Activated CD8-positive, alpha-beta memory T cell treated with anti-CD3 and anti-CD28 coated beads for 36 hours (primary cell): ENCODE measurements around the gene SLC17A5. TPM values are rescaled to one million over a fixed set of nuclear protein-coding genes. Genes with fewer than 3 reads are reported as not detected.
"Not testable (repeated sequence)": the region's sequence is repeated elsewhere in the genome, so short reads cannot be mapped to it uniquely, and the experiment has no call there.

Source experiments
- CTCF ChIA-PET: fragments of 350-600 bp; sonication (Branson Sonifier 250); formaldehyde crosslinking; loops from one replicate; lab custom pipeline; 2021; ENCODE audit warnings: antibody characterized with exemption; lab: Charles Lee
- POLR2A ChIA-PET: fragments of 350-600 bp; sonication (Branson Sonifier 250); formaldehyde crosslinking; loops from one replicate; lab custom pipeline; 2021; ENCODE audit warnings: antibody characterized with exemption; lab: Charles Lee
- total RNA-seq, 2 experiments: library from RNA; stranded (reverse); gene quantifications; one replicate each; pipeline ENCODE4 v1.2.3, GENCODE V29; 2021

The SLC17A5 gene
- total RNA-seq, 2 experiments from 2014 or later = 5.3 to 6.1 TPM

DNA sequence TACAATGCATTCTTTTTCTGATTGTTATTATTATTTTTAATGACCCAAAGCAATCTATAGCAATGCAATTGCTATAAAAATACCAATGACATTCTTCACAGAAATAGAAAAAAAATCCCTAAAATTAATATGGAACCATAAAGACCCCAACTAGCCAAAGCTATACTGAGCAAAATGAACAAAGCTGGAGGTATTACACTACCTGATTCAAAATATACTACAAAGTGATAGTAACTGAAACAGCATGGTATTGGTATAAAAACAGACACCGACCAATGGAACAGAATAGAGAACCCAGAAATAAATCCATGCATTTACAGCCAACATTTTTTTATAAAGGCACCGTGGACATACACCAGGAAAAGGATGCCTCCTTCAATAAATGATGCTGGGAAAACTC is 72.5 kb downstream of the SLC17A5 start:
- CTCF ChIA-PET = no interaction called here
- POLR2A ChIA-PET = interaction anchor here (1.1 to 2.6 kb wide), 3 partner anchors 61 to 130 kb away, joined by 3 to 37 read pairs (median 6); partner anchors contain the start of genes EEF1A1 and MTO1

DNA sequence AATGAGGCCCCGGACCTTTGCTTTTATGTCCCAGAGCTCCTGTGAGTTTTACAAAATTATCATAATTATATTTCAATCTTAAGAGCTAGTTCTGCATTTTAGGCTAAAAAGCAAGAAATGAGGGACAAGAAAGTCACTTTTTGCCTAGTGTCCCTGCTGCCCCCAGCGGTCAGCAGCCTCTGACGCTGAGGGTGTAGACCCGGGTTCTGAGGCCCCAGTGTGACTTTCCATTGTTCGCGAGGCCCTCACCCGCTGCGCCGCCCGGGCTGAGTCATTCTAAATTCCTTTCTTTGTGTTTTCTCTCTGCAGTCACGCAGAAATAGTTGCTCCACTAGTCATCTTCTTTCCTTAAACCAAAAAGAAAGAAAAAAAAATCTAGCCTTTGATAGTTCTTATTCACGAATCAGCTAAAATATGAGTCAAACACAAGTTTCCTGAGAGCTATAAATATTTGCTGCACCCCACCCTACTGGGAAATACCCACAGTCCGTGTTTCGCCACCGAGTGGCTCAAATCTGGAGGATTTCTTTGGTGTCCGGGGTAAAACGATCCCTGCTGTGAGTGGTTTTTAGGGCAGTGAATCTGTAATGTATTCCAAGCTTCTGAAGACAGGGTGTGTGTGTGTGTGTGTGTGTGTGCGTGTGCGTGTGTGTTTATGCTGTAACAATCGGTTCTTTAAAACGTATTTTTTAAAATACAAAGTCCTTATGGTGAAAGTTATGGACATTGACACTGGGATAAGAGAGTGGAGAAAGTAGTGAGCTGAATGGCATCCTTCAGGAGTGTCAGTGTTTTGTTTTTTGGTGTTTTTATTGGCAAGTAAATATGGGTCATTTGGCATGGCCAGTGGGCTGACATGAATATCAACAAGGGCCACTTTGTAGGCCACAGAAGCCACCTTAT is 73.3 kb downstream of the SLC17A5 start:
- POLR2A ChIA-PET = interaction anchor here (0.6 to 2.6 kb wide), 8 partner anchors 18 to 158 kb away, joined by 3 to 37 read pairs (median 4); partner anchors contain the start of genes EEF1A1 and MTO1

DNA sequence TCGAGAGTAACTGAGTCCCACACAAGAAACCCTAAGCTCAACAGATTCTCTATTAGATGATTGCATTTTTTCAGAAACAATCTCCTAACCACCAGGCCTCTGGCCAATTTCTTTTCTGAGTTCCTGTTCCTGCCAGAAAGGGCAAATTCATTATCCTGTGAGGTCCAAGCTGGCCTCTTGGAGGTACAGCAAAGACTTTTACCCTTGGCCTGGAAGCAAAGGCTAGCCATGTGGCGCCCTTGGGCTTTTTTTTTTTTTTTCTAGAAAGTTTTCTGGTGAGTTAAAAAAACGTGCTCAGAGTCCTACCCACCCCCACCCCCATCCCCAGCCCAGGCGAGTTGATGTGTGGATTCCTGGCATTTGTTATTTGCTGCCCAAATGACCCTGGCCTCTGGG is 73.9 kb downstream of the SLC17A5 start:
- ChIA-PET POLR2A (interaction anchor here (0.5 to 2.6 kb wide), 10 partner anchors 8 to 957 kb away, joined by 3 to 37 read pairs (median 3); partner anchors contain the start of genes EEF1A1, MTO1 and SLC17A5), CTCF (interaction anchor here (0.6 to 1.4 kb wide), 4 partner anchors 28 to 1011 kb away, joined by 3 to 5 read pairs (median 4); no protein-coding TSS in a partner anchor)

More for the DNA sequence above, 73.3 kb downstream of the SLC17A5 start:
- CTCF ChIA-PET = interaction anchor here (0.6 to 1.4 kb wide), 3 partner anchors 27 to 1012 kb away, joined by 3 to 5 read pairs (median 5); no protein-coding TSS in a partner anchor

DNA sequence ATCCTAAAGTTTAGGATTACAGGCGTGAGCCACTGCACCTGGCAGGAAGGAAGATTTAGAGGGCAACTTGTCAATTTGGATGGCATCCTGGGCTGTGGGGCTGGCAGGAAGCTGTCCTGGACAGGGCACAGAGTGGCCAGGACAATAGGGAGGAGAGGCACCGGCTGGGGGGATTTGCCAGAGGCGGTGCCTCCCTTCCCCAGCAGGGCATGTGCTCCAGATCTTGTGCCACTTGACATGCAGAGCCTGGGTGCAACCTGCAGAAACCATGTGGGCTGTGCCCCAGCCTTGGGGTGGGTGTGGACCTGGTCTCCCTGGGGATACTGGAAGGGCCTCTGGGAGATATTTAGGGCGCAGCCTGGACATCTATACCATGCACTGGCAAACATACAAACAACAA is 74.4 kb downstream of the SLC17A5 start:
- CTCF ChIA-PET = interaction anchor here (0.7 kb wide), 1 partner anchor 114 kb away, joined by 3 read pairs; no protein-coding TSS in a partner anchor
- POLR2A ChIA-PET = interaction anchor here (0.5 to 2.6 kb wide), 8 partner anchors 9 to 957 kb away, joined by 3 to 37 read pairs (median 3); partner anchors contain the start of genes EEF1A1 and SLC17A5

DNA sequence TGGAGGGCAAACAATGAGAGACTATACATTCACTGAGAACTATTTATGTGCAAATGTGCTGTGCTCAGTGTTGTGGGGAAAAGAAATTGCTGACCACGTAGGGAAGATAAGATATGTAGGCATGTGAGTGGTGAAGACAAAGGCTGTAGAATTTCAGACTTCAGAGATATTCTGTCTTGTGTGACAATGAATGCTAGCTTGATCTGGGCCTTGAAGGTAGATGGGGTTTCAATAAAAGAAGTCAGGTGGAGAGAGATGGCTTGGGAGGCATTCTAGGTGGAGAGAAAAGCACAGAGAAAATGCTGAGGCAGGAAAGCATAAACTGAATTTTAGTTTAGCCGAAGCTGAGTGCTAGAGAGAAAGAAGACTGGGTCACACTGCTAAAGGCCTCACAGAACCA is 76.1 kb downstream of the SLC17A5 start:
- CTCF ChIA-PET = no interaction called here
- POLR2A ChIA-PET = no interaction called here

DNA sequence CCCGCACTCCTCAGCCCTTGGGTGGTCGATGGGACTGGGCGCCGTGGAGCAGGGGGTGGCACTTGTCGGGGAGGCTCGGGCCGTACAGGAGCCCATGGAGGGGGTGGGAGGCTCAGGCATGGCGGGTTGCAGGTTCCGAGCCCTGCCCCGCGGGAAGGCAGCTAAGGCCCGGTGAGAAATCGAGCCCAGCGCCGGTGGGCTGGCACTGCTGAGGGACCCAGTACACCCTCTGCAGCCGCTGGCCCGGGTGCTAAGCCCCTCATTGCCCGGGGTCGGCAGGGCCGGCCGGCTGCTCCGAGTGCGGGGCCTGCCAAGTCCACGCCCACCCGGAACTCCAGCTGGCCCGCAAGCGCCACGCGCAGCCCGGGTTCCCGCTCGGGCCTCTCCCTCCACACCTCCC is 81.3 kb downstream of the SLC17A5 start:
- POLR2A ChIA-PET = not testable (repeated sequence)

DNA sequence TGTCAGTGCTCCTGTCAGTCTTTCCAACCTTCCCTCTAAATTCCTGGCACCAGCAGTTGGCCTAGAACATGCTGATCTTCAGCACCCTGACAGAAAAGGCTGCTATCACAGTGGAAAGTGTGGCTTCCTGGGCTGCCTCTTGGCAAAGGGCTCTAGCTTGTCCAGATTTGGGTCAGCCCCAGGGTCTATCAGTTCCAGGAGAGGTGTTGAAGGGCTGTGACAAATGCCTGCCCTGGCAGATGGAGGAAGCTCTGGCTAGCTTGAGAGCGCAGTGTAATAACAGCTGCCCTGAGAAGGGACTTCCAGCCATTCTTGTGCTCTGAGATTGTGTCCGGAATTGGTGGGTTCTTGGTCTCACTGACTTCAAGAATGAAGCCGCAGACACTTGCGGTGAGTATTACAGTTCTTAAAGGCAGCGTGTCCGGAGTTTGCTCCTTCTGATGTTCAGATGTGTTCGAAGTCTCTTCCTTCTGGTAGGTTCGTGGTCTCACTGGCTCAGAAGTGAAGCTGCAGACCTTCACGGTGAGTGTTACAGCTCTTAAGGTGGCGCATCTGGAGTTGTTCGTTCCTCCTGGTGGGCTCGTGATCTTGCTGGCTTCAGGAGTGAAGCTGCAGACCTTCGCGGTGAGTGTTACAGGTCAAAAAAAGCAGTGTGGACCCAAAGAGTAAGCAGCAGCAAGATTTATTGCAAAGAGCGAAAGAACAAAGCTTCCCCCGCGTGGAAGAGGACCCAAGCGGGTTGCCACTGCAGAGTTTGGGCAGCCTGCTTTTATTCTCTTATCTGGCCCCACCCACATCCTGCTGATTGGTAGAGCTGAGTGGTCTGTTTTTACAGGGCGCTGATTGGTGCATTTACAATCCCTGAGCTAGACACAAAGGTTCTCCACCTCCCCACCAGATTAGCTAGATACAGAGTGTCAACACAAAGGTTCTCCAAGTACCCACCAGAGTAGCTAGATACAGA is 82.3 kb downstream of the SLC17A5 start:
- CTCF ChIA-PET = not testable (repeated sequence)

More for the DNA sequence above, 81.3 kb downstream of the SLC17A5 start:
- CTCF ChIA-PET = not testable (repeated sequence)

DNA sequence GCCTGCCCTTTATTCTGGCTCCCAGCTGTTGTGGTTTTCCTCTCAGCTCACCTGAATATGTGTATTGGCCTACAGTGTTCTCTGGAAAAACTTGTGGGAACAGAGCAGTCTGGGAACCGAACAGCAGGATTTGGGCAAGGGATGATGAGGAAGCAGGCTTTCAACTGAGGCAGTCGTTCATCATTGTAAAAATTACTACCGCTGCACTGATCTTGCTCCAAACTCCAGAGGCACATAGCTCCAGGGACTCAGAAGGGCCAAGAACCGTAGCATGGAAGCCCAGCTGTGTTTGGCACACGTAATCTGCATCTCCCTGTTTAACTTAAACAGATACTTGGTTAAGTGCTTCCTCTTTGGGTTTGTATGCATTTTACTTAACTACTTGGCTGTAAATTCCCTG is 84.7 kb downstream of the SLC17A5 start:
- ChIA-PET CTCF (no interaction called here), POLR2A (no interaction called here)

More for the DNA sequence above, 82.3 kb downstream of the SLC17A5 start:
- POLR2A ChIA-PET = interaction anchor here (0.5 kb wide), 1 partner anchor 10 kb away, joined by 3 read pairs; no protein-coding TSS in a partner anchor

DNA sequence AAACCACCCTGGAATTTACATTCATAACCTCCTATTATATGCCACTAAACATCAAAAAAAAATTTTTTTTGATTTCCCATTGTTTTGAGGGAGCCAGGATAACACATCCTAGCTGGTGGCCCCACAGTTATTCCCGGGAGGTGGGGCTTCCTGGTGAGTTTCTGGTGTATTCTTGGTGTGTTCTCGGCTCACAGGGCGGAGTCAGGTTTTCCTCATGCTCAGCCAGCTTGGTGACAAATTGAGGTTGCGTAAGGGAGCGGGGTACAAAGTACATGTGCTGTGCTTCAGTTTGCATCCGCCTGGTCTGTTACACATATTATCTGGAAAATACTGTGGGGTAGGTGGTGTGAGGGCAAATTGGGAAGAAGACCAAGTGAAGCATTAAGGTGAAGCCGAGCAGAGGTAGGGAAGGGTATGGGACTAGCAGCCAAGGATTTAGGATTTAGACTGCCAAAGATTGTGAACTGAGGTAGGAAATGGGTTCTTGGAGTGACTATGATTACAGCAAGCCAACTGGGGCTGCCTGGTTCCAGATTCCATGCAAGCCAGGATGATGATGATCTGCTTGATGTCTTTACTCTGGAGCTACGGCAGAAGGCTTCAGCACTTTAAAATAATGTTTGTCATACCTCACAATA is 86.7 kb downstream of the SLC17A5 start:
- CTCF ChIA-PET = no interaction called here
- POLR2A ChIA-PET = interaction anchor here (0.7 kb wide), 1 partner anchor 13 kb away, joined by 3 read pairs; no protein-coding TSS in a partner anchor

DNA sequence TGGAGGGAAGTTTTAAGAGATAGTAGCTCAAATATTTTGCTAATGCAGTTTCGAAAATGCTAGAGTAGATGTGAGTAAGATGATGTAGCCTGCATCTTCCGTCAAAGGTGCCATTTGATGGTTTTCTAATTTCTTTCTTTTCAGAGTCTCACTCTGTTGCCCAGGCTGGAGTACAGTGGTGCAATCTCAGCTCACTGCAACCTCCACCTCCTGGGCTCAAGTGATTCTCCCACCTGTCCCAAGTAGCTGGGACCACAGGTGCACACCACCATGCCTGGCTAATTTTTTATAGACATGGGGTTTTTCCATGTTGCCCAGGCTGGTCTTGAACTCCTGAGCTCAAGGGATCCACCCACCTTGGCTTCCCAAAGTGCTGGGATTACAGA is 87.3 kb downstream of the SLC17A5 start:
- CTCF ChIA-PET, POLR2A ChIA-PET: not testable (repeated sequence)

DNA sequence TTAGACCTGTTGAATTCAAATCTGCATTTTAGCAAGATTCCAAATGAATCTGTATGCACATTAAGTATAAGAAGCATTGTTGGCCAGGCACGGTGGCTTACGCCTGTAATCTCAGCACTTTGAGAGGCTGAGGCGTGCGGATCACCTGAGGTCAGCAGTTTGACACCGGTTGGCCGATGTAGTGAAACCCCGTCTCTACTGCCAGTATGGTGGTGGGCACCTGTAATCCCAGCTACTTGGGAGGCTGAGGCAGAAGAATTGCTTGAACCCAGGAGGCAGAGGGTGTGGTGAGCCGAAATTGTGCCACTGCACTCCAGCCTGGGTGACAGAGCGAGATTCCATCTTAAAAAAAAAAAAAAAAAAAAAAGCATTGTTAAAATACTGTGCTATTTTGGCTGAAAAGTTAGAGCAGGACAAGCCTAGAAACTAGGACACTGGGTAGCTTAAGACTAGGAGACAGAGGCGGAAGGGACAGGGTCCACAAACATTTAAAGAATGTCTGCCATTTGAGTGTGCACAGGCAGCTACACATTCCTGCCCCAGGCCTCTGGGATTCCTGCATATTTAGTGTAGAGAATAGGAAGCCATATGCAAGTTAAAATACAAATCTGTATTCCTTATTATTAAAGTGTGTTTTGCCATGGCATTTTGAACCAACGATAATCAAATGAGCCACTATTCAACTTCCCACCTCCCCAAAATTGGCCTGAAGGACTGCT is 87.9 kb downstream of the SLC17A5 start:
- CTCF ChIA-PET = no interaction called here
- POLR2A ChIA-PET = no interaction called here

DNA sequence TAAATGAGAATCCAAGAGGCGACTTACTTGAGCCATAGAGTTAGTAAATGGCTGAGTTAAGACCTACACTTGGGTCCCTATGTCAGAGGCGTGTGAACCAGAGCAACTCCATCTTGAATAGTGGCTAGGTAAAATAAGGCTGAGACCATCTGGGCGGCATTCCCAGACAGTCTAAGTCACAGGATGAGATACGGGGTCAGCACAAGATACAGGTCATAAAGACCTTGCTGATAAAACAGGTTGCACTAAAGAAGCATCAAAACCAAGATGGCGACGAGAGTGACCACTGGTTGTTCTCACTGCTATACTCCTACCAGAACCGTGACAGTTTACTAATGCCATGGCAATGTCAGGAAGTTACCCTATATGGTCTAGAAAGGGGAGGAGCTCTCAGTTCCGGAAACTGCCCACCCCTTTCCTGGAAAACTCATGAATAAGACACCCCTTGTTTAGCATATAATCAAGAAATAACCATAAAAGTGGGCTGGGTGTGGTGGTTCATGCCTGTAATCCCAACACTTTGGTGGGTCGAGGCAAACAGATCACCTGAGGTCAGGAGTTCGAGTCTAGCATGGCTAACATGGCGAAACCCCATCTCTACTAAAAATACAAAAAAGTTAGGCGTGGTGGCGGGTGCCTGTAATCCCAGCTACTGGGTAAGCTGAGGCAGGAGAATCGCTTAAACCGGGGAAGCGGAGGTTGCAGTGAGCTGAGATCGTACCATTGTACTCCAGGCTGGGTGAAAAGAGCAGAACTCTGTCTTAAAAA is 89.0 kb downstream of the SLC17A5 start:
- POLR2A ChIA-PET = no interaction called here
- CTCF ChIA-PET = no interaction called here

DNA sequence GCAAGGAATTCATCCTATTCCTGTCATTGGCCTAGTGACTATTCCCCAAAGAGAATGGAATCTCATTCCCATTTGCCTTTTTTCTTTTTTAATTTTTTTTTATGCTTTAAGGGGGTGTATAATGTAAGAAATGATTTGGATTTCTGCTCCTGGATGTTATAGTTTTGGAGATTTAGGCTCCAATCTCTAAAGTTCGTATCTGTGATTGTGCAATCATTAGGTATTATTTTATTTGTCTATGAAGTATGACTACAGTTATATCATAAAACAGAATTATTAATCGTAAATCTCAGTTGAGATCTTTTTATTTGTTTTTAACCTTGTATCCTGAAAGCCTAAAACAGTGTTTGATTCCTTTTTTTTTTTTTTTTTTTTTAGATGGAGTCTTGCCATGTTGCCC is 91.2 kb downstream of the SLC17A5 start:
- CTCF ChIA-PET = no interaction called here

DNA sequence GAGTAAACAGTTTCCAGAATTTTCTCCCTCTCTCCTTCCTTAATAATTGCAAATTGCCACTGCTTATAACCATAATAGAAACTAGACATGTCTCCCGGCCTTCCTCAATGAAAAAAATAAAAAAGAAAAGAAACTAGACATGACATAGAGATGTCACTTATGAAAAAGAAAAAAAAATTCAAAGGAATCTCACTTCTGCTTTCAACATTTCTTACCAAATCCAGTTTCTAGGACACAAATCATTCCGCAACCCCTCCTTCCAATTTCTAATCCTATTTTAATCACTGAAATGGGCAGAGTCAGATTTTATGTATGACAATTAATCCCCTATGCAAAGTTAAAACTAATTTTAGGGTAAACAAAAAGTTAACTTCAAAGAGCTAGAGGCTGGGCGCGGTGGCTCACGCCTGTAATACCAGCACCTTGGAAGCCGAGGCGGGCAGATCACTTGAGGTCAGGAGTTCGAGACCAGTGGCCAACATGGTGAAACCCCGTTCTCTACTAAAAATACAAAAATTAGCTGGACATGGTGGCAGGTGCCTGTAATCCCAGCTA is 92.9 kb downstream of the SLC17A5 start:
- ChIA-PET CTCF (no interaction called here), POLR2A (no interaction called here)

More for the DNA sequence above, 91.2 kb downstream of the SLC17A5 start:
- POLR2A ChIA-PET = interaction anchor here (0.7 kb wide), 1 partner anchor 17 kb away, joined by 3 read pairs; no protein-coding TSS in a partner anchor

DNA sequence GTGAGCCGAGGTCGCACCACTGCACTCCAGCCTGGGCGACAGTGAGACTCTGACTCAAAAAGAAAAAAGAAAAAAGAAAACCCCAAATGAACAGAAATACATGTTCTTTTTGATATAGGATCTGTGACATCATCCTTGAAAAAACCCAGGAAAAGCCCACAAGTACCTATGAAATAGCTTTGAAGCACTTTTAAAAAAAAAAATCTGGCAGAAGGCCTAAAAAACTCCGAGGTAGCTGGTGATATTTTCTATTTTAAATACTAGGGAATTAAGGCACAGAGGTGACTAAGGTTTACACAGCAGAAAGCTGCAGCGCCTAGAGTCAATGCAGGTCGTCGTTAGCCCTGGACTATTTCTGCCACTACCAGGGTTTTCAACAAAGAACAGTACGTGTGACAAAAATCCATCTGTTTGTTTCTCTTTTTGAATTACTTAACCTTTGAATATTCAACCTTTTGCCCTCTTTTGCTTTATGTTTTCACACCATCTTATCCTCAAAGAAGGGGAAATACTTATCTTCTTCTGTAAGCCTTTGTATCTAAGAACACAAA is 93.5 kb downstream of the SLC17A5 start:
- ChIA-PET CTCF (interaction anchor here (0.9 kb wide), 1 partner anchor 50 kb away, joined by 4 read pairs; no protein-coding TSS in a partner anchor), POLR2A (interaction anchor here (0.7 kb wide), 2 partner anchors 25 to 36 kb away, joined by 3 read pairs; no protein-coding TSS in a partner anchor)

DNA sequence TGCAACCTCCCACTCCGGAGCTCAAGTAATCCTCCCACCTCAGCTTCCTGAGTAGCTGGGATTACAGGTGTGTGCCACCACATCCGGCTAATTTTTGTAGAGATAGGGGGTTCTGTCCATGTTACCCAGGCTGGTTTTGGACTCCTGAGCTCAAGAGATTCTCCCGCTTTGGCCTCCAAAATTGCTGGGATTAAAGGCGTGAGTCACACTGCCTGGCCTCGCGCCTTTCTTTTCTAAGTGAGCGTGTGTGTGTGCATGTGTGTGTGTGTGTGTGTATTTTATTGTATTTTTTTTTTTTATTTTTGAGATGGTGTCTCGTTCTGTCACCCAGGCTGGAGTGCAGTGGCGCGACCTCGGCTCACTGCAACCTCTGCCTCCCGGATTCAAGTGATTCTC is 94.4 kb downstream of the SLC17A5 start:
- CTCF ChIA-PET = interaction anchor here (0.9 kb wide), 1 partner anchor 51 kb away, joined by 4 read pairs; no protein-coding TSS in a partner anchor
- POLR2A ChIA-PET = not testable (repeated sequence)
